HFFc6 (cell line): ENCODE results near the gene CHCHD5. TPM values are rescaled to one million over a fixed set of nuclear protein-coding genes. Genes with fewer than 3 reads are reported as not detected.
A peak's percentile ranks its signal among the peaks of the same experiment; 100 is the strongest.
"Not testable (repeated sequence)": the region's sequence is repeated elsewhere in the genome, so short reads cannot be mapped to it uniquely, and the experiment has no call there.

Experiments
- DNase-seq: peaks from one replicate; pipeline ENCODE4 v3.0.0-alpha.2; 2018
- H3K27ac Mint-ChIP-seq: 2 replicates; pipeline ENCODE4 v1.8.0; 2020; ENCODE audit warnings: mild to moderate bottlenecking, mixed read lengths
- H3K27me3 Mint-ChIP-seq: 2 replicates; pipeline ENCODE4 v1.8.0; 2021; ENCODE audit warnings: mild to moderate bottlenecking, moderate library complexity, mixed read lengths; ENCODE audit not compliant: insufficient read depth
- H3K36me3 Mint-ChIP-seq: 2 replicates; pipeline ENCODE4 v1.8.0; 2021; ENCODE audit warnings: low read depth, mixed read lengths
- H3K4me1 Mint-ChIP-seq: 2 replicates; pipeline ENCODE4 v1.8.0; 2020; ENCODE audit warnings: low read depth, mixed read lengths
- H3K4me3 Mint-ChIP-seq: 2 replicates; pipeline ENCODE4 v1.8.0; 2020; ENCODE audit warnings: mild to moderate bottlenecking, moderate library complexity, mixed read lengths
- H3K9me3 Mint-ChIP-seq: 2 replicates; pipeline ENCODE4 v1.8.0; 2020; ENCODE audit warnings: mild to moderate bottlenecking, mixed read lengths
- long read RNA-seq: library from polyadenylated mRNA; unstranded; transcript quantifications from one replicate; pipeline ENCODE4 v2.0.0, GENCODE V29; 2019
- total RNA-seq, 6 experiments: library from RNA; stranded (reverse); fragmentation: NEBNext Ultra II Directional; extraction: Animal tissue kit (Norgen Biotek cat#: 25700); gene quantifications; 2 replicates in 1 of 6; 3 replicates in 5 of 6; pipeline ENCODE4 v1.2.3, GENCODE V29; 2021
- TF ChIP-seq, protein P1 (sequence below): fragments of 200-600 bp; sonication (generic); IDR thresholded peaks from 2 replicates; pipeline ENCODE4 v1.5.0; 2021; ENCODE audit warnings: antibody characterized with exemption, mild to moderate bottlenecking

Gene CHCHD5, protein sequence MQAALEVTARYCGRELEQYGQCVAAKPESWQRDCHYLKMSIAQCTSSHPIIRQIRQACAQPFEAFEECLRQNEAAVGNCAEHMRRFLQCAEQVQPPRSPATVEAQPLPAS
- 10 to 100 TPM; 26.9 to 43.2 (median 32.6) TPM for total RNA-seq
- long read RNA-seq, transcript CHCHD5-201 (4 exons, 691 nt) = major isoform, 30 of 35 reads
- long read RNA-seq, partial matches to known transcripts = 0 of 35 reads
- long read RNA-seq, other reads (novel, unspliced or antisense) = 4 of 35 reads

DNA sequence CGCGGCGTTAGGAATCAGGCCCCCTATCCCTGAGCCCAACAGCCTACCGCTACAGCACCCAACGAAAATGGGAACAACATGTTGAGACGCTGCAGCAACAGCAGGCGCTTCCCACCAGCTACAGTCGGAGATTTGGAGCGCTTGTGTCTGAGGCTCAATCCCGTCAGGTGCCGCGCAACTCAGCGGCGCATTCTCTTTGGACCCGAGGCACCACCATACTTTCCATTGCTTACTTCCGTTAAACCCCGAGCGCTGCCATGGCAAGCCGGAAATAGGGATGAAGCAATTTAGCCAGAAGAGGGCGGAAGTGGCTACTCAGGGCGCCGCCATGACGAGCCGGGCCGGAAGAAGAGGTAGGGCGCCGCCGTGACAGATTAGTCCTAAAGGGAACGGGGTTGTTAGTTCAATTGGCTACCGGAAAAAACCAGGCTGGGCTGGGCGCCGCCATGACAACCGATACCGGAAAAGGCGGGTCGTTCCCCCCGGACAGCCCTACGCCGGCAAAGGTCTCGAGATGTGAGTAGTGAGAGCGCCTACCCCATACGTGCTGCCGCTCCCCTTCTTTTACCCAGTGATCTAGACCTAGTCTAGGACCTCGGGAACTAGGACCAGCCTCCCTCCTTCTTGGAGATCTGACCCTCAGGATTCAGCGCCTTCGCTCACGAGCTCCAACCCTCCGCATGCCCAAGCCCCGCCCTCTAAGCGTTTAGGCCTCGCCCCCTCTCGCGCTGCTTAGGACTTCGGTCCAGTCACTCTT, at the start of gene CHCHD5:
Gene CHCHD5, plus strand, starts transcription at position 476 of the 757 bp plus-strand sequence. Its CDS starts 39 bp downstream, at position 515.
- no peaks in the 10 kb centered on the region for H3K9me3 Mint-ChIP-seq
- peaks cover 2% of the 10 kb centered on the region for H3K27me3 Mint-ChIP-seq
- H3K36me3 Mint-ChIP-seq = peaks cover 17% of the 10 kb centered on the region
- H3K4me1 Mint-ChIP-seq = peaks cover 52% of the 10 kb centered on the region
- peak within 1 kb of the TSS; percentile 96 for H3K4me3 Mint-ChIP-seq
- TF ChIP-seq, protein P1, sequence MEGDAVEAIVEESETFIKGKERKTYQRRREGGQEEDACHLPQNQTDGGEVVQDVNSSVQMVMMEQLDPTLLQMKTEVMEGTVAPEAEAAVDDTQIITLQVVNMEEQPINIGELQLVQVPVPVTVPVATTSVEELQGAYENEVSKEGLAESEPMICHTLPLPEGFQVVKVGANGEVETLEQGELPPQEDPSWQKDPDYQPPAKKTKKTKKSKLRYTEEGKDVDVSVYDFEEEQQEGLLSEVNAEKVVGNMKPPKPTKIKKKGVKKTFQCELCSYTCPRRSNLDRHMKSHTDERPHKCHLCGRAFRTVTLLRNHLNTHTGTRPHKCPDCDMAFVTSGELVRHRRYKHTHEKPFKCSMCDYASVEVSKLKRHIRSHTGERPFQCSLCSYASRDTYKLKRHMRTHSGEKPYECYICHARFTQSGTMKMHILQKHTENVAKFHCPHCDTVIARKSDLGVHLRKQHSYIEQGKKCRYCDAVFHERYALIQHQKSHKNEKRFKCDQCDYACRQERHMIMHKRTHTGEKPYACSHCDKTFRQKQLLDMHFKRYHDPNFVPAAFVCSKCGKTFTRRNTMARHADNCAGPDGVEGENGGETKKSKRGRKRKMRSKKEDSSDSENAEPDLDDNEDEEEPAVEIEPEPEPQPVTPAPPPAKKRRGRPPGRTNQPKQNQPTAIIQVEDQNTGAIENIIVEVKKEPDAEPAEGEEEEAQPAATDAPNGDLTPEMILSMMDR = peak; percentile 68
- H3K27ac Mint-ChIP-seq = peak within 1 kb of the TSS; percentile 100
- peak; percentile 97 for DNase-seq

DNA sequence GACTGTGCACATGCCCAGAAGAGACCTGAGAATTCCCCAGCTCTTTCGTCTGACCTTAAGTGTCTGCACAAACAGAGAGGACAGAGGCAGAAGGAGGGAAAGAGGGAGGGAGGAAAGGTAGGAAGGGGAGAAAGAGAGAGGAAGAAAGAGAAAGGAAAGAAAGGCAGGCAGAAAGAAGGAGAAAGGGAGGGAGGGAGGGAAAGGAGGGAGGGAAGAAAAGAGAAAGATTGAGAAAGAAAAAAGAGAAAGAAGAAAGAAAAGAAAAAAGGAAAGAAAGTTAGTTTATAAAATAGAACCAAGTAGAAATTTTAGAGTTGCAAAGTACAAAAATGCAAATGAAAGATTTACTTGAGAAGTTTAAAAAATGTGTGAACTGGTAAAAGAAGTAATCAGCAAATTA, 49.6 kb upstream of the CHCHD5 start:
- DNase-seq = no peak
- no peak overlapping the region for H3K4me3 Mint-ChIP-seq
- peaks cover 21% of the 10 kb centered on the region for H3K36me3 Mint-ChIP-seq
- no peaks in the 10 kb centered on the region for H3K4me1 Mint-ChIP-seq
- H3K9me3 Mint-ChIP-seq = no peaks in the 10 kb centered on the region
- H3K27me3 Mint-ChIP-seq = no peaks in the 10 kb centered on the region
- TF ChIP-seq, protein P1 = no peak
- no peak overlapping the region for H3K27ac Mint-ChIP-seq

DNA sequence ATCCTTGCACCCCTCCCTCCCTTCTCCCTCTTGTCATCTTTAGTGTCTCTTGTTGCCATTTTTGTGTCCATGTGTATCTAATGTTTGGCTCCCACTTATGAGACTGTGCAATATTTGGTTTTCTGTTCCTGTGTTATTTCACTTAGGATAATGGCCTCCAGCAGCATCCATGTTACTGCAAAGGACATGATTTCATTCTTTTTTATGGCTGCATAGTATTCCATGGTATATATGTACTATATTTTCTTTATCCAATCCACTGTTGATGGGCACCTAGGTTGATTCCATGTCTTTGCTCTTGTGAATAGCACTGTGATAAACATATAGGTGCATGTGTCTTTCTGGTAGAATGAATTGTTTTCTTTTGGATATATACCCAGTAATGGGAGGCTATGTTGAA, 47.7 kb upstream of the CHCHD5 start:
- H3K27ac Mint-ChIP-seq, H3K9me3 Mint-ChIP-seq, H3K4me1 Mint-ChIP-seq, H3K27me3 Mint-ChIP-seq, DNase-seq, H3K4me3 Mint-ChIP-seq: not testable (repeated sequence)
- peaks cover 15% of the 10 kb centered on the region for H3K36me3 Mint-ChIP-seq

DNA sequence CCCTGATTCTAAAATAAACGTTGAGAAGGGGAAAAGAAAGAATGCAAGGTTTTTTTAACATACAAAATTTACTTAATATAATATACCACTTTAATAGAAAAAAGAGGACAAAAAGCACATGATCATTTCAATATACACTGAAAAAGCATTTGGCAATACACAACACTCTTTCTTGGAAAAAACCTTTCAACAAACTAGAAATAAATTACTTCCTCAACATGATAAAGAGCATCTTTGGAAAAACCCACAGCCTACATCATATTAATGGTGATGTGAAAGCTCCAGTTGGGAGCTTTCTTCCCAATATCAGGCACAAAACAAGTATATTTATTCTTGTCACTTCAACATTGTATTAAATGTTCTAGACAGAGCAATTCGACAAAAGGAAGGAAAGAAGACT, 45.1 kb upstream of the CHCHD5 start:
- no peaks in the 10 kb centered on the region for H3K27me3 Mint-ChIP-seq
- DNase-seq = no peak
- no peaks in the 10 kb centered on the region for H3K9me3 Mint-ChIP-seq
- no peak overlapping the region for H3K4me3 Mint-ChIP-seq
- TF ChIP-seq, protein P1 = no peak
- no peak overlapping the region for H3K27ac Mint-ChIP-seq
- peaks cover 8% of the 10 kb centered on the region for H3K4me1 Mint-ChIP-seq
- peaks cover 4% of the 10 kb centered on the region; the same call in 1 of the 2 replicates for H3K36me3 Mint-ChIP-seq

DNA sequence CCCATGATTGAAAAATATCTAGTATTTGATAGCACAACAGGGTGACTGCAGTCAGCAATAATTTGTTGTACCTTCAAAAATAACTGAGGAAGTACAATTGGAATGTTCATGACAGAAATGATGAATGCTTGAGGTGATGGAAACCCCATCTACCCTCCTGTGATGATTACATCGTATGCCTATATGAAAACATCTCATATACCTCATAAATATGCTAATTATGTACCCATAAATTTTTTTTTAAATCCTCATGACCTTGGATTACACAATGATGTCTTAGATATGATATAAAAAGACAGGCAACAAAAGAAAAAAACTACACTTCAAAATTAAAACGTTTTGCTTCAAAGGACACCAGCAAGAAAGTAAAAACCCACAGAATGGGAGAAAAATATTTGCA, 43.5 kb upstream of the CHCHD5 start:
- DNase-seq = no peak
- Mint-ChIP-seq H3K36me3 (peaks cover 4% of the 10 kb centered on the region; the same call in 1 of the 2 replicates), H3K27ac (no peak overlapping the region), H3K4me3 (no peak overlapping the region), H3K27me3 (no peaks in the 10 kb centered on the region), H3K9me3 (no peaks in the 10 kb centered on the region), H3K4me1 (peaks cover 16% of the 10 kb centered on the region)
- TF ChIP-seq, protein P1 = no peak
